GM10847 (cell line): Measurements from ENCODE around the gene RAB11A.

Experiments
- POLR2A ChIP-seq: IDR thresholded peaks from 2 replicates; pipeline ENCODE4 v1.6.1; 2011; ENCODE audit not compliant: insufficient read length; ENCODE audit errors: extremely low read depth

RAB11A gene

DNA sequence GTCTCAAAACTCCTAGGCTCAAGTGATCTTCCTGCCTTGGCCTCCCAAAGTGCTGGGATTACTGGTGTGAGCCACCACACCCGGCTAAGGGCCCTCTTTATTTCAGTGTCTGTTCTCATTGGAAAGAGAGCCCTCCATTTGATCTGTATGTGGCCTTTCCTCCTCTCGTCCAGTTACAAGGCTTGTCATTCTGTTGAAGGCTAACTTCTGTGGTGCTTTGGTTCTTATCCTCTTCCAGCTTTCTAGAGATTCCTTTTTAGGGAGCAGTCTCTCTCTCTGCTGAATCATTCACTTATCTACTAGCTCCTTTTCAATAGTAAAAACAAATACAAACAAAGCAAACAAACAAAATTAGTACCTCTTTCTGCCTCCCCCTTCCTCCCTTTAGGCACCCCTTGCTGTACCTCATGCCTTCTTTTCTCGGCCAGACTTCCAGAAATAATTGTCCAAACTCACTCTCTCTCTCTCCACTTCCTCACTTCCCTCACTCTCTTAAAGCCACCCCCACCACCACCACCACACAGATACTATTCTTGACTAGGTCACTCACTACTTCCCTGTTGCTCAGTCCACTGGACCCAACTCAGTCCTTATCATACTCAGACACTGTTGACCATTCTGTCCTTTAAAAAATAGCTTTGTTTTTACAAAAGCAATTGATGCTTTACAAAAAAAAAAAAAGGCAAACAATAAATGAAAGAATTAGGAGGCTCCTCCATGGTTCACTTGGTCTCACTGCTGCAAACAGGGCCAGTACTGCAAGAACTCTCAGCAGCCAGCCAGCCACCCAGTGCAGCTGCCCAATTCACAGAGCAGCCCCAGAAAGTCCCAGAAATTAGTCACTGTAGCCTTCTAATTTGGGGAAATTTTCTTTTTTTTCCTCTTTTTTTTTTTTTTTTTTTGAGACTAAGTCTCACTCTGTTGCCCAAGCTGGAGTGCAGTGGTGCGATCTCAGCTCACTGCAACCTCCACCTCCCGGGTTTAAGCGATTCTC, 31.7 kb upstream of the RAB11A start:
- no peak for TF ChIP-seq POLR2A

DNA sequence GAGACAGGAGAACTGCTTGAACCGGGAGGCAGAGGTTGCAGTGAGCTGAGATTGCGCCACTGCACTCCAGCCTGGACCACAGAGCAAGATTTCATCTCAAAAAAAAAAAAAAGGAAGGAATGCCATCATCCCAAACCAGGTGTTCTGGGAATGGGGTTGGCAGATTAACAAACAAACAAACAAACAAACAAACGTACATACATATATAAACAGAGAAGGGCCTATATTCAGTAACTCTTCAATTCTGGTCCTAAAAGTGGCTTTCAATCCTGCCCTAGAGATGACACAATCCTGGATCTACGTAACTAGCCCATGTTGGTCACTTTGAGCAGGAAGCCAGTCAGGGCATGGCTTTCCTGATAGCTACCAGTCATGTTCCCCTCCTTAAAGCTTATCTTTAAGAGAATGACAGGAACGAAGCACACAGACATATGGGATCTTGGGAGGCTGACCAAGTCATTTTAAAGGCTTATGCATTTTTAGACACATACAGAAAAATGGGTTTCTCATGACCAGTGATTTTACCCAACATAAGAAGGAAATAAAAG, 29.9 kb upstream of the RAB11A start:
- no peak for TF ChIP-seq POLR2A

DNA sequence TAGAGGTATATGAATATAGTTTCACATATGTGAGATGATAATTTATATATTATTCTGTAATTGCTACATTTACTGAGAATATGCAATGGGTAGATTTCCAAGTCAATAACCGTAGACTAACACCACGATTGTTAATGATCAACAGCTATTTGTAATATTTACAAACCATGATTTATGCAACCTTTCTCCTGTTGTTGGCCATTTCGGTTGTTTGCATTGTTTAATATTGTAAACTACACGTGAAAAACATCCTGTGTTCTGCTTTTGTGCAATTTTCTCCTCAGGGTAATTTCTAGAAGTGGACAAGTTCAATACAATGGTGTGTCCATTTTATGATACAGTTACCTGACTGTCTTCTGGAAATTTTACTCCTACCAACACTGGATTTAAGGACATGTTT, 29.3 kb upstream of the RAB11A start:
- no peak for TF ChIP-seq POLR2A

DNA sequence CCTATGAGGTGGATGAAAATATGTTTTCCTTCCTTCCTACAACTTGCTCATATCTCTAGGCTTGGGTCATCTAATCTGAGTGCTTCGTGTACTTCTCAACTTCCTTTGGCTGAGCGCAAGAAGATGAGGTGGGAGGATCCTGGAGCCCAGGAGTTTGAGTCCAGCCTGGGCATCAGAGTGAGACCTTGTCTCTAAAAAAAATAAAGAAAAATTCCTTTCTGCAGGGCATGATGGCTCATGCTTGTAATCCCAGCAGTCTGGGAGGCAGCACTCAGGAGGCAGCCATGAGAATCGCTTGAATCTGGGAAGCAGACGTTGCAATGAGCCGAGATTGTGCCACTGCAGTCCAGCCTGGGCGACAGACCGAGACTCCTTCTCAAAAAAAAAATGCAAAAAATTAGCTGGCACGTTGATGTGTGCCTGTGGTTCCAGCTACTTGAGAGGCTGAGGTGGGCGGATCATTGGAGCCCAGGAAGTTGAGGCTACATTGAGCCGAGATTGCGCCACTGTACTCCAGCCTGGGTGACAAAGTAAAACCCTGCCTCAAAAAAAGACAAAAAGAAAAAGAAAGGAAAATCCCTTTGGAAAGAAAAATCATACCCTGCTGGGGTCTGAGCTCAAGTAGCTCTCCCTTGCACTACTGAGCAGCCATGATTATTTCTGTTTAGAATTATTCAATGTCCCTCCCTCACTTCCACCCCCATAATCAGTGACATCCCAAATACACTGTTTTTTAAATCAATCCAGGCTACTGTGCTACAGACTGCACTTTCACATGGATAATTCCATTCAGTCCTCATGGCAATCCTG, 28.0 kb upstream of the RAB11A start:
- no peak for TF ChIP-seq POLR2A

DNA sequence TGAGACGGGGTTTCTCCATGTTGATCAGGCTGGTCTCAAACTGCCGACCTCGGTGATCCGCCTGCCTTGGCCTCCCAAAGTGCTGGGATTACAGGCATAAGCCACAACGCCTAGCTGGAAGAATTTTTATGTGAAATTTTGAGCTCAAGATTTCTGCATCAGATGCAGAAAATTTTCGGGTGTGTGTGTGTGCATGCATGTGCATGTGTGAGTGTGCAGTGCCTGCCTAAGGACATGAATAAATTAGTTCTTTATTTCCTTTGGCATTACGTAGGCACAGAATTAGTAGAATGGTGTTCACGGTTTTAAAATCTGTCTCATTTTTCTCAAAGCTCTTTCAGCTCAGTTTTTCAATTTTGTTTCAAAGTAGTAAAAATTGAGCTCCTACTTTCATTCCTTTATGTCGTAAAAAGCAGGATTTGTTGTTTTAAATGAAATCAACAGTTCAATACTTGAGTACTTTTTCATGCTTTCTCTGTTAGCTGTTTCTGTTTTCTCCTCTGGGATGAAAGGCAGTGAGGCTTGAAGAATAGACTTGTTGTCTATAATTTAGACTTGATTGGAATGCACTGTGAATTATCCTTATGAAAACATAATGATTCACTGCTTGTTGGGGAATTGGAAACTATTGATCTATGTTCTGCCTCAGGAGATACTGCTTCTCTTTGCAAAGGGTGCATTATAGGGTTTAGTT, 23.3 kb upstream of the RAB11A start:
- no peak for TF ChIP-seq POLR2A

DNA sequence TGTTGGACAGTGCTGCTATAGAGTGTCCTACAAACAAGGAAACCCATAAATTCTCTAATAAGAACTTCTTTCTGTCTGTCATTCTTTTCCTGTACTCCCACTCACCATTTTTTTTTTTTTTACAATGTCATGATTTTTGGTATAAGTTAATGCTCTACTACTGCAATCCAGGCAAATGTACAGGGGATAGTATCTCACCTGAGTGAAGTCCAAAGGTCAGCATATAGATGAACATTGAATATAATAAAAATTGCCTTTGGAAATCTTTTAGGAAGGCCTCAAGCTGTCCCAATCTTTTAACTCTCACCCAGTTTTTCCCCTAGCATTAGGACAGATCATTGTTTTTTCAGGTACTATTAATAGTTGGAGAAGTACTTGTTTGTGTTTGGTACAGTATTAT, 21.3 kb upstream of the RAB11A start:
- no peak for TF ChIP-seq POLR2A

DNA sequence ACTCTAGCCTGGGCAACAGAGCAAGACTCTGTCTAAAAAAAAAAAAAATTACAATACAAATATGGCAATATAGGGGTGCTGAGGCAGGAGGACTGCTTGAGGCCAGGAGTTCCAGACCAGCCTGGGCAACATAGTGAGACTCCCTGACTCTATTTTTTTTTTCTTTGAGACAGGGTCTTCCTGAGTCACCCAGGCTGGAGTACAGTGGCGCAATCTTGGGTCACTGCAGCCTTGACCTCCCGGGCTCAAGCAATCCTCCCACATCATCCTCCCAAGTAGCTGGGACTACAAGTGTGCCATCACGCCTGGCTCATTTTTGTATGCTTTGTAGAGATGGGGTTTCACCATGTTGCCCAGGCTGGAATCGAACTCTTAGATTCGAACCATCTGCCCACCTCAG, 17.3 kb upstream of the RAB11A start:
- no peak for TF ChIP-seq POLR2A

DNA sequence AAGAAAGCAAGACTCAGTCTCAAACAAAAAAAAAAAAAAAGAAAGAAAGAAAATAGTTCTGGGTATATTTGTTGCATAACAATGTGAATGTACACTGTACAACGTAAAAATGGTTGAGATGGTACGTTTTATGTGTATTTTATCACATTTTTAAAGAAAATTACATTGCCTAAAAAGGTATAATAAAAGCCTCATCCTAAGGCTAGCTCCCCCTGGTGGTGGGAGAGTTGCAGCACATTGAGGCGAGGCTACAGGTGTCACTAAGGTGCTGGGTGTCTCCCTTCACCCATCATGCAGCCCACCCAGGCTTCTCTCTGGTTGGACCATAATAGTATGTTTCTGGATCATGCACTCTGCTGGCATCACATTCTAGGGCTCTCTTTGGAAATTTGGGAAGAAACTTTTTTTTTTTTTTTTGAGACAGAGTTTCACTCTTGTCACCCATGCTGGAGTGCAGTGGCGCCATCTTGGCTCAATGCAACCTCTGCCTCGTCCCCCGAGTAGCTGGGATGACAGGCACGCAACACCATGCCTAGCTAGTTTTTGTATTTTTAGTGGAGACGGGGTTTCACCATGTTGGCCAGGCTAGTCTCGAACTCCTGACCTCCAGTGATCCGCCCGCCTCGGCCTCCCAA, 12.4 kb upstream of the RAB11A start:
- TF ChIP-seq POLR2A = no peak

DNA sequence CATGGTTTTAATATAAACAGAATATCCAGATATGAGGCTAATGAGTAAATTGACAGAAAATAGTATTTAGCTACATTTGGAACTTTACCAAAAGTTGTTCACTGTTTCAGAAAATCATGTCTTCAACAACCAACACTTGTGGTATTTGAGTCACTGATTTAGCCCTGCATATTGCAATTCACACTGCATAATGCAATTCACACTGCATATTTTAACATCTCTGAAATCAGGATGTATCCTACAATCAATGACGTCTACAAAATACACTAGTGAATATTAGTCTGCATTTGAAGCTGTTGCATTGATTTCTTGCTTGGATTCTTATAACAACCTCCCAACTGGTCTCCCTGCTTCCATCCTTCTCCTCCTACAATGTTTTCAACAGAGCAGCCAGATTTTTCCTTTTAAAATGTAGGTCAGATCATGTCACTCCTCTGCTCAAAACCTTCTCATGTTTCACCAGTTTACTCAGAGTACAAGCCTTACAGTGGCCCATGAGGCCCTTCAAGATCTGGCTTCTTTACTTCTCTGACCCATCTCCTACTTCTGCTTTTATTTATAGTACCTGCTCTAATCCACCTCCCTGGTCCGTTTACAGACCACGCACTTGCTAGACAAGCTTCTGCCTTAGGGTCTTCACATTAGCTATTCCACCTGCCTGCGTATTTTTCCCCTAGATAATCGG, 11.4 kb upstream of the RAB11A start:
- no peak for TF ChIP-seq POLR2A

DNA sequence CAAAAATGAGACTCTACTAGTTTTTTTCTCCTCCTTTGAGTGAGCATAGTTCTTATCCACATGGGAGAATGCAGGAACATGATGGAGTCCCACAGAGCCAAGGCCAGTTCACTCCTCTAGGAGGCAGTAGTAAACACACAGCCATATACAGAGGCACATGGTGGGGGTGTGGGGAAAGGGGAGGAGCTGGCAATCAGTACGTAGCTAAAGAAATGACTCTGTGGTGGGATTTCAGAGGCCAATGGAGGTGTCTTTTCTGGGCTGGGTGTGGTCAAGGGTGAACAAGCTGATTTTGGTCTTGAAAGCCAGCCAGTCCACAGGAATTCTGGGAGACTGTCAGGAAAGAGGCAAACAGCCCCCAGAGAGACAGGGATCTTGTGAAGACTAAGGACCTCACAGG, 6.6 kb upstream of the RAB11A start:
- TF ChIP-seq POLR2A = no peak

DNA sequence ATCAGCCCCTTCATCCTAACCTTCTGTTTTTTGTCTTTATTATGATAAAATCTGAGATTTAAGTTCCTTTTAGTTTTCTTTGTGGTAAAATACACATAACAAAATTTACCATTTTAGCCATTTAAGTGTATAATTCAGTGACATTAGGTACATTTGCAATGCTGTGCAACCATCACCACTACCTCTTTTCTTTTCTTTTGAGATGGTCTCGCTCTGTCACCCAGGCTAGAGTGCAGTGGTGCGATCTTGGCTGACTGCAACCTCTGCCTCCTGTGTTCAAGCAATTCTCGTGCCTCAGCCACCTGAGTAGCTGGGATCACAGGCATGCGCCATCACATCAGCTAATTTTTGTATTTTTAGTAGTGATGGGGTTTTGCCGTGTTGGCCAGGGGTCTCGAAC, 6.2 kb upstream of the RAB11A start:
- TF ChIP-seq POLR2A = no peak

DNA sequence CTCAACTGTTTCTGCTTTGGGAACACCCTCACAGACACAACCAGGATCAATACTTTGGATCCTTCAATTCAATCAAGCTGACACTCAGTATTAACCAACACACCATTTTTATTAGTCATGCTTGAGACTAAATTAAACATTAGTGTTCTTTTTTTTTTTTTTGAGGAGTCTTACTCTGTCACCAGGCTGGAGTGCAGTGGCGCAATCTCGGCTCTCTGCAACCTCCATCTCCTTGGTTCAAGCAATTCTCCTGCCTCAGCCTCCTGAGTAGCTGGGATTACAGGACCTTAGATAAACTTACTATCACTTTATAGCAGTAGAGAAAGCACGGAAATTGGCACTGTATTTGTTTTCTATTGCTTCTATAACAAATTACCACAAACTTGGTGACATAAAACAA, 2.0 kb upstream of the RAB11A start:
- TF ChIP-seq POLR2A = no peak

DNA sequence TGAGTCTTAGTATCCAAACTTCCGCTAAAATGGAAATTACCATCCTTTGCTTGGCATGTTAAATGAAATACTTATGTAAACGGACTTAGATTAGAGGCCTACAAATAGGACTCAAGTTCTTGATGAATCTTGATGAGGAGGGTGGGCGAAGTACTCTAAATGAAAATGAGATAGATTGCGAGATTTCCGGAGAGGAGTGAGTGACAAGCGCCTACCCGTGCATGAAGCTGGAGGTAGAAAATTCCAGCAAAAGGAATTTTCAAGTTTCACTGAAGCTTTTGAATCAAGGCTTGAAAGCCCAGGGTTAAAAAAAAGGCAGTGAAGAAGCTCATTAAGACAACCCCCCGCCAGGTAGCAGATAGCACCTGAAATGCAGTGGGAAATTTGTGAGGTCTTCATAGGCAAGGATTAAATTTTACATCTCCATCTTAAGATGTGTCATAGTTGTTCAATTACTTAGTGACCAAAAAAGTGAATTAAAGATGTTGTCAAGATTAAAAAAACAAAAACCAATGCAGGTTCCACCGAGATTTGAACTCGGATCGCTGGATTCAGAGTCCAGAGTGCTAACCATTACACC, 655 bp upstream of the RAB11A start:
- no peak for TF ChIP-seq POLR2A
